ENCODE results near the gene CCDC28B.

DNA sequence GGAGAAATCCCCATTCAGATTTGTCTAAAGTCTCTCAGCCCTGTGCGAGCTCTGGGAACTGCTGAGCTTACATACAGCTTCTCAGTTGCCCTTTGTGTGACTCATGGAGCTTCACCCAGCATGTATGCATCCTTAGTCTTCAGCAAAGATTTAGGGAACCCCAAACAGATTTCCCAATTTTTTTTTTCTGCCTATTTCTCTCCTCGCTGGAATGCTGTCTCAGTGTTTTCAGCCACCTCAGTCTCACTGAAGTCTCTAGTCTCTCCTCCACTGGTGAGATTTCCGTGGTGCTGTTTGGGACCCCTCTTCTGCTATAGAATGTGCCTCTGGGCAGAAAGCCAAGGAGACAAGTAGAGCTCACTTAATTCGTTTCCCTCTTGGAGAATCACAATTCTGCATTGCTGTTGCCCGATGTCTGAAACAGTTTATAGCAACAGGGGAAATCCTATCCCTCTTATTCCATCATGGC, 49.0 kb upstream of the CCDC28B start:
- TF ChIP-seq, protein P1, sequence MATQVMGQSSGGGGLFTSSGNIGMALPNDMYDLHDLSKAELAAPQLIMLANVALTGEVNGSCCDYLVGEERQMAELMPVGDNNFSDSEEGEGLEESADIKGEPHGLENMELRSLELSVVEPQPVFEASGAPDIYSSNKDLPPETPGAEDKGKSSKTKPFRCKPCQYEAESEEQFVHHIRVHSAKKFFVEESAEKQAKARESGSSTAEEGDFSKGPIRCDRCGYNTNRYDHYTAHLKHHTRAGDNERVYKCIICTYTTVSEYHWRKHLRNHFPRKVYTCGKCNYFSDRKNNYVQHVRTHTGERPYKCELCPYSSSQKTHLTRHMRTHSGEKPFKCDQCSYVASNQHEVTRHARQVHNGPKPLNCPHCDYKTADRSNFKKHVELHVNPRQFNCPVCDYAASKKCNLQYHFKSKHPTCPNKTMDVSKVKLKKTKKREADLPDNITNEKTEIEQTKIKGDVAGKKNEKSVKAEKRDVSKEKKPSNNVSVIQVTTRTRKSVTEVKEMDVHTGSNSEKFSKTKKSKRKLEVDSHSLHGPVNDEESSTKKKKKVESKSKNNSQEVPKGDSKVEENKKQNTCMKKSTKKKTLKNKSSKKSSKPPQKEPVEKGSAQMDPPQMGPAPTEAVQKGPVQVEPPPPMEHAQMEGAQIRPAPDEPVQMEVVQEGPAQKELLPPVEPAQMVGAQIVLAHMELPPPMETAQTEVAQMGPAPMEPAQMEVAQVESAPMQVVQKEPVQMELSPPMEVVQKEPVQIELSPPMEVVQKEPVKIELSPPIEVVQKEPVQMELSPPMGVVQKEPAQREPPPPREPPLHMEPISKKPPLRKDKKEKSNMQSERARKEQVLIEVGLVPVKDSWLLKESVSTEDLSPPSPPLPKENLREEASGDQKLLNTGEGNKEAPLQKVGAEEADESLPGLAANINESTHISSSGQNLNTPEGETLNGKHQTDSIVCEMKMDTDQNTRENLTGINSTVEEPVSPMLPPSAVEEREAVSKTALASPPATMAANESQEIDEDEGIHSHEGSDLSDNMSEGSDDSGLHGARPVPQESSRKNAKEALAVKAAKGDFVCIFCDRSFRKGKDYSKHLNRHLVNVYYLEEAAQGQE (IDR thresholded peaks at IDR 0.05) = no peak
- TF ChIP-seq NR3C1 (IDR thresholded peaks at IDR 0.05) = no peak
- no peak for TF ChIP-seq CHD2 (IDR thresholded peaks at IDR 0.05; ENCODE audit: low read length, partially characterized antibody)
- TF ChIP-seq POLR2A (IDR thresholded peaks at IDR 0.05; ENCODE audit: low read length) = no peak
- TF ChIP-seq, protein P2, sequence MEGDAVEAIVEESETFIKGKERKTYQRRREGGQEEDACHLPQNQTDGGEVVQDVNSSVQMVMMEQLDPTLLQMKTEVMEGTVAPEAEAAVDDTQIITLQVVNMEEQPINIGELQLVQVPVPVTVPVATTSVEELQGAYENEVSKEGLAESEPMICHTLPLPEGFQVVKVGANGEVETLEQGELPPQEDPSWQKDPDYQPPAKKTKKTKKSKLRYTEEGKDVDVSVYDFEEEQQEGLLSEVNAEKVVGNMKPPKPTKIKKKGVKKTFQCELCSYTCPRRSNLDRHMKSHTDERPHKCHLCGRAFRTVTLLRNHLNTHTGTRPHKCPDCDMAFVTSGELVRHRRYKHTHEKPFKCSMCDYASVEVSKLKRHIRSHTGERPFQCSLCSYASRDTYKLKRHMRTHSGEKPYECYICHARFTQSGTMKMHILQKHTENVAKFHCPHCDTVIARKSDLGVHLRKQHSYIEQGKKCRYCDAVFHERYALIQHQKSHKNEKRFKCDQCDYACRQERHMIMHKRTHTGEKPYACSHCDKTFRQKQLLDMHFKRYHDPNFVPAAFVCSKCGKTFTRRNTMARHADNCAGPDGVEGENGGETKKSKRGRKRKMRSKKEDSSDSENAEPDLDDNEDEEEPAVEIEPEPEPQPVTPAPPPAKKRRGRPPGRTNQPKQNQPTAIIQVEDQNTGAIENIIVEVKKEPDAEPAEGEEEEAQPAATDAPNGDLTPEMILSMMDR (IDR thresholded peaks at IDR 0.05) = no peak

Data from A549 (cell line).